NT2/D1 (cell line): ENCODE data around the gene APP.

ENCODE experiments used
- YY1 ChIP-seq: IDR thresholded peaks from 2 replicates; pipeline ENCODE4 v1.6.1; 2011; ENCODE audit not compliant: insufficient read length, insufficient read depth
- ZNF274 ChIP-seq: IDR thresholded peaks from 2 replicates; pipeline ENCODE4 v1.6.1; 2011; ENCODE audit warnings: mild to moderate bottlenecking, low read depth, low read length

DNA sequence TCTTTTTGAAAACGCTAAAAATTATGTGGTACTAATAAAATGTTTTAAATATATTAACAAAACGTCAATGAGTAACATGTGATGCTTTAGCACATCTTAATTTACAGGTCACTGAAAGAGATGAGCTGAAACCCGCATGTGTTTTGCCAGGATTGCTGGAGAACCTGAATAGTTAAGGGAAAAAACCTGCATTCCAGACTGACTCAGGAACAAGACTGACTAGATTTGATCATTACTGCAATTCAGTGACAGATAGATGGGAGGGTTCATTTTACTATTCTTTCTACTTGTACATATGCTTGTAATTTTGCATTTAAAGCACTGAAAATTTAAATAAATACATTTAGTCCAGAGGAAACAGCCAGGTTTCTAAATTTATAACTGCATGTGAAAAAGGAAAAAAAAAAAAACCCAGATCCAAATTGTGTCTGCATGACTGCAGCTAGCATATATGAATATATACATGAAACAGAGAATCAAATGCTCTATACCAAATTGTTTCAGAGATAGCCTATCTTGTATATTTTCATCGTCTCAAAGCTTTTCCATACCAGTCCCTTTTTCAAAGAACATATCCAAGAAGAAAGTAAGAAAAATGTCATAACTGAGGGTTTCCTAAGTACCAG is 71.7 kb downstream of the APP start:
- TF ChIP-seq YY1 (no peak), ZNF274 (no peak)
